GM12891 (cell line): ENCODE data around the gene MEIOSIN.

Source experiments
- DNase-seq: peaks from one replicate; pipeline ENCODE4 v3.0.0; 2011; ENCODE audit warnings: low spot score; ENCODE audit not compliant: insufficient read length
- FAIRE-seq: peaks from 2 replicates; lab custom pipeline; 2011; peaks lifted over from hg19 to GRCh38; lab: Jason Lieb, UNC
- PAX5 ChIP-seq: IDR thresholded peaks from 2 replicates; pipeline ENCODE4 v1.6.1; 2011; ENCODE audit warnings: low read length, moderate library complexity, mild to moderate bottlenecking; ENCODE audit not compliant: insufficient read depth, severe bottlenecking
- POLR2A ChIP-seq: IDR thresholded peaks from 2 replicates; pipeline ENCODE4 v1.6.1; 2011; ENCODE audit warnings: low read depth, low read length, control low read depth
- POLR2AphosphoS5 ChIP-seq: IDR thresholded peaks from 2 replicates; pipeline ENCODE4 v1.6.1; 2011; ENCODE audit warnings: low read depth, low read length, control low read depth
- POU2F2 ChIP-seq: IDR thresholded peaks from 2 replicates; pipeline ENCODE4 v1.6.1; 2011; ENCODE audit warnings: low read depth, mild to moderate bottlenecking, control low read depth, low read length, moderate library complexity
- SPI1 ChIP-seq: IDR thresholded peaks from 2 replicates; pipeline ENCODE4 v1.6.1; 2011; ENCODE audit warnings: low read depth, low read length, control low read depth
- TAF1 ChIP-seq: IDR thresholded peaks from 2 replicates; pipeline ENCODE4 v1.6.1; 2011; ENCODE audit warnings: low read depth, low read length, control low read depth

The MEIOSIN gene

GRCh38 chr19:45785097-45785496 lies 51.9 kb downstream of the MEIOSIN start:
- DNase-seq (no peak), FAIRE-seq (no peak)
- TF ChIP-seq POU2F2 (no peak), POLR2A (no peak), SPI1 (no peak), TAF1 (no peak), POLR2AphosphoS5 (no peak), PAX5 (no peak)

GRCh38 chr19:45785781-45786532 lies 52.7 kb downstream of the MEIOSIN start:
- no peak for FAIRE-seq
- DNase-seq = no peak
- TF ChIP-seq POLR2A = no peak; the same call in 1 of the 2 replicates
- no peak for TF ChIP-seq SPI1
- TF ChIP-seq PAX5 = no peak
- TF ChIP-seq POU2F2 = no peak
- TF ChIP-seq TAF1 = no peak
- TF ChIP-seq POLR2AphosphoS5 = no peak

GRCh38 chr19:45786533-45786894 lies 53.3 kb downstream of the MEIOSIN start:
- TF ChIP-seq POLR2A (no peak), TAF1 (no peak), POLR2AphosphoS5 (no peak), SPI1 (no peak), POU2F2 (no peak), PAX5 (no peak)
- FAIRE-seq (no peak), DNase-seq (no peak)

- TF ChIP-seq TAF1 (no peak), POU2F2 (no peak), PAX5 (no peak), POLR2A (no peak), SPI1 (no peak), POLR2AphosphoS5 (no peak)
Observed at GRCh38 chr19:45789035-45789786, 56.0 kb downstream of the MEIOSIN start.

GRCh38 chr19:45790942-45791341 lies 57.7 kb downstream of the MEIOSIN start:
- DNase-seq (no peak), FAIRE-seq (peak; percentile 87)
- peak; percentile 87 for TF ChIP-seq SPI1
- TF ChIP-seq POU2F2 = no peak

More at GRCh38 chr19:45789035-45789786, 56.0 kb downstream of the MEIOSIN start:
- FAIRE-seq (no peak), DNase-seq (no peak)

- peak; percentile 35 for FAIRE-seq
- no peak for TF ChIP-seq TAF1
- no peak for TF ChIP-seq POLR2AphosphoS5
- no peak for TF ChIP-seq POLR2A
- TF ChIP-seq SPI1 = no peak
- TF ChIP-seq PAX5 = no peak
- TF ChIP-seq POU2F2 = no peak
Observed at GRCh38 chr19:45791744-45792469, 58.7 kb downstream of the MEIOSIN start.

GRCh38 chr19:45792470-45793177 lies 59.4 kb downstream of the MEIOSIN start, which contains the start of gene DMWD:
TSS of gene DMWD (minus strand) at chr19:45792845. CDS start at chr19:45792756, 89 bp downstream.
- peak; percentile 97 for DNase-seq
- TF ChIP-seq TAF1 (peak; percentile 60; the same call in 1 of the 2 replicates), SPI1 (no peak), POLR2A (peak; percentile 72), POU2F2 (no peak), PAX5 (peak; percentile 4), POLR2AphosphoS5 (peak; percentile 54; the same call in 1 of the 2 replicates)
- peak; percentile 99 for FAIRE-seq

More at GRCh38 chr19:45791744-45792469, 58.7 kb downstream of the MEIOSIN start:
- DNase-seq = no peak

- TF ChIP-seq POLR2A (no peak), PAX5 (no peak), POLR2AphosphoS5 (no peak), SPI1 (no peak), TAF1 (no peak)
- FAIRE-seq = no peak
- no peak for DNase-seq
Observed at GRCh38 chr19:45793178-45793564, 59.9 kb downstream of the MEIOSIN start.

GRCh38 chr19:45793876-45794275 lies 60.6 kb downstream of the MEIOSIN start:
- no peak for DNase-seq

More at GRCh38 chr19:45793876-45794275, 60.6 kb downstream of the MEIOSIN start:
- FAIRE-seq = no peak
- TF ChIP-seq POLR2A (no peak), PAX5 (no peak), TAF1 (no peak), POU2F2 (no peak), SPI1 (0 out of 2 replicates have a peak, but pooled peaks have one; percentile 28)
